OCI-LY3 (cell line): ENCODE data around the gene TUBB3.
A peak's percentile ranks its signal among the peaks of the same experiment; 100 is the strongest.

Source experiments
- H2AFZ ChIP-seq: fragments of 200-600, 300-600 bp; shearing (Covaris generic); 2 replicates; pipeline ENCODE4 v1.6.0; 2014; ENCODE audit warnings: antibody characterized with exemption, low read depth, low read length
- H3K27ac ChIP-seq: fragments of 200-600, 300-600 bp; sonication (generic); 2 replicates; pipeline ENCODE4 v1.5.1; 2014; ENCODE audit warnings: mild to moderate bottlenecking, low read length, moderate library complexity, mixed read lengths
- H3K27me3 ChIP-seq: fragments of 200-600, 300-600 bp; sonication (generic); 2 replicates; pipeline ENCODE4 v1.6.1; 2014; ENCODE audit warnings: low read depth, low read length, mixed read lengths
- H3K36me3 ChIP-seq: fragments of 200-600, 300-600 bp; sonication (generic); replicated peaks from 2 replicates; pipeline ENCODE3; 2014; ENCODE audit warnings: low read depth, low read length, mixed read lengths
- H3K4me1 ChIP-seq: fragments of 300-600, 200-600 bp; sonication (generic); 2 replicates; pipeline ENCODE4 v1.6.1; 2014; ENCODE audit warnings: low read length, mixed read lengths
- H3K4me2 ChIP-seq: fragments of 200-600, 300-600 bp; sonication (generic); 2 replicates; pipeline ENCODE4 v1.6.1; 2014; ENCODE audit warnings: low read length, mixed read lengths
- H3K4me3 ChIP-seq: fragments of 300-600, 200-600 bp; sonication (generic); 2 replicates; pipeline ENCODE4 v1.5.1; 2014; ENCODE audit warnings: antibody characterized with exemption, mild to moderate bottlenecking, low read length, moderate library complexity
- H3K79me2 ChIP-seq: fragments of 300-600, 200-600 bp; shearing (Covaris generic); 2 replicates; pipeline ENCODE4 v1.6.1; 2014; ENCODE audit warnings: mild to moderate bottlenecking, low read length, mixed read lengths
- H3K9ac ChIP-seq: fragments of 300-600, 200-600 bp; shearing (Covaris generic); 2 replicates; pipeline ENCODE4 v1.6.0; 2014; ENCODE audit warnings: mild to moderate bottlenecking, low read length, moderate library complexity
- H3K9me3 ChIP-seq: fragments of 200-600, 300-600 bp; shearing (Covaris generic); 2 replicates; pipeline ENCODE4 v1.6.1; 2014; ENCODE audit warnings: low read length, mixed read lengths; ENCODE audit not compliant: insufficient read depth
- H4K20me1 ChIP-seq: fragments of 200-600, 300-600 bp; sonication (generic); 2 replicates; pipeline ENCODE4 v1.6.1; 2016; ENCODE audit warnings: low read length, mixed read lengths; ENCODE audit not compliant: insufficient read depth
- CTCF ChIP-seq: fragments of 200-600, 300-600 bp; sonication (generic); IDR thresholded peaks from 2 replicates; pipeline ENCODE4 v1.5.1; 2014; ENCODE audit warnings: antibody characterized with exemption, low read length, low read depth
- EZH2phosphoT487 ChIP-seq: fragments of 200-600 bp; shearing (Covaris generic); IDR thresholded peaks from 2 replicates; pipeline ENCODE4 v1.6.1; 2018; ENCODE audit warnings: antibody characterized with exemption, mixed run types, low read depth

TUBB3 gene

GRCh38 chr16:89944773-89945172, 21.6 kb downstream of the TUBB3 start:
- Histone ChIP-seq H2AFZ (no peak overlapping the region), H3K4me2 (peak overlapping the region; percentile 42), H3K4me3 (peak overlapping the region; percentile 3; the same call in 1 of the 2 replicates), H3K4me1 (peaks cover 43% of the 10 kb centered on the region), H3K36me3 (peaks cover 1% of the 10 kb centered on the region), H3K27ac (peak overlapping the region; percentile 22; the same call in 1 of the 2 replicates), H3K9me3 (no peaks in the 10 kb centered on the region), H3K9ac (no peak overlapping the region), H4K20me1 (no peaks in the 10 kb centered on the region), H3K79me2 (peaks cover 8% of the 10 kb centered on the region), H3K27me3 (0 out of 2 replicates have a peak, but pooled peaks cover under 1% of the 10 kb centered on the region)
- TF ChIP-seq CTCF (no peak), EZH2phosphoT487 (no peak)

- Histone ChIP-seq H3K27ac (no peak overlapping the region), H3K4me1 (peaks cover 47% of the 10 kb centered on the region), H3K79me2 (peaks cover 16% of the 10 kb centered on the region), H3K4me2 (no peak overlapping the region), H3K27me3 (0 out of 2 replicates have a peak, but pooled peaks cover 3% of the 10 kb centered on the region), H3K36me3 (peaks cover 4% of the 10 kb centered on the region), H3K9ac (no peak overlapping the region), H4K20me1 (no peaks in the 10 kb centered on the region), H3K9me3 (no peaks in the 10 kb centered on the region), H2AFZ (no peak overlapping the region), H3K4me3 (no peak overlapping the region)
- TF ChIP-seq CTCF (peak; percentile 17; the same call in 1 of the 2 replicates), EZH2phosphoT487 (no peak)
Observed at GRCh38 chr16:89945654-89946053, 22.5 kb downstream of the TUBB3 start.

DNA sequence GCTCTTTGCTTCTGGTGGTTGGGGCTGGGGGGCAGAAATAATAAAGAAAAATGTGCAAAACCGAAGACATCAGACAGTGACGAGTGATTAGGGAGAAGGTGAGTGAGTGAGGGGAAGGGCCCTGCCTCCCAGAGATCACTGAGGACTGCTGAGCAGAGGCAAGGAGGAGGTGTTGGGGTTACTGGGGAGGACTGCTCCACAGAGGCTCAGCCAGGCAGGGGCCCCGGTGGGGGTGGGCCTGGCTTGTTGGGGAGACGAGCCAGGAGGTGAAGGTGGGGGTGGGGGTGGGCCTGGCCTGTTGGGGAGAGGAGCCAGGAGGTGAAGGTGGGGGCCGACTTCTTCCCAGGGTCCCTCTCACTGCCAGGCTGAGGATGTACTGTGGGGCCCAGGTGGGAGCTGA, 23.4 kb downstream of the TUBB3 start:
- no peak overlapping the region for H3K4me2 ChIP-seq

More for the DNA sequence above, 23.4 kb downstream of the TUBB3 start:
- H2AFZ ChIP-seq, result no peak overlapping the region
- no peak for TF ChIP-seq EZH2phosphoT487
- no peak for TF ChIP-seq CTCF
- H3K79me2 ChIP-seq, result peaks cover 17% of the 10 kb centered on the region
- H3K4me3 ChIP-seq, result no peak overlapping the region
- 0 out of 2 replicates have a peak, but pooled peaks cover 3% of the 10 kb centered on the region for H3K27me3 ChIP-seq
- peaks cover 7% of the 10 kb centered on the region for H3K36me3 ChIP-seq
- peaks cover 47% of the 10 kb centered on the region for H3K4me1 ChIP-seq
- H4K20me1 ChIP-seq, result peaks cover 3% of the 10 kb centered on the region; the same call in 1 of the 2 replicates
- no peak overlapping the region for H3K9ac ChIP-seq
- no peak overlapping the region for H3K27ac ChIP-seq
- H3K9me3 ChIP-seq, result no peaks in the 10 kb centered on the region
